ENCODE results near the gene BLVRB. TPM values are rescaled to one million over a fixed set of nuclear protein-coding genes. Genes with fewer than 3 reads are reported as not detected.

The BLVRB gene
- total RNA-seq, 1 experiment from 2014 or later = 113 TPM

DNA sequence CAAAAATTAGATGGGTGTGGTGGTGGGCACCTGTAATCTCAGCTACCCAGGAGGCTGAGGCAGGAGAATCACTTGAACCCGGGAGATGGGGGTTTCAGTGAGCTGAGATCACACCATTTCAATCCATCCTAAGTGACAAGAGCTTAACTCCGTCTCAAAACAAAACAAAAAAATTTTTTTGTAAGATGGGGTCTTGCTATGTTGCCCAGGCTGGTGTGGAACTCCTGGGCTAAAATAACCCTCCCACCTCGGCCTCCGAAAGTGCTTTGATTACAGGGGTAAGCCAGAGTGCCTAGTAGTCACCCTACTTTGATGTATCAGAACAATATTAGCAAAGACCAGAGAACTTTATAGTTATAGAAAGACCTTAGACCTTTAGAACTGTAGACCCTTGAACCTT lies 9.2 kb upstream of the BLVRB start:
- no TSS peak for BruUV-seq (replicated peaks)

GRCh38 chr19:40472516-40472915 lies 7.0 kb upstream of the BLVRB start:
- Histone ChIP-seq H3K9me3 (ENCODE audit: control insufficient read depth in 1 of 2, insufficient read depth in 1 of 2, low read depth in 1 of 2, low read length in 2 of 2) (no peaks in the 10 kb centered on the region), H3K9ac (ENCODE audit: low read length) (no peak overlapping the region), H3K27ac (ENCODE audit: low read depth, low read length) (no peak overlapping the region), H4K20me1 (ENCODE audit: insufficient read depth) (no peaks in the 10 kb centered on the region), H3K79me2 (ENCODE audit: insufficient read depth, low read length) (no peaks in the 10 kb centered on the region), H3K4me3 (replicated peaks in 1 of 2; ENCODE audit: low read depth in 1 of 2, low read length in 2 of 2) (no peak overlapping the region), H3K4me1 (ENCODE audit: control insufficient read depth in 1 of 2, insufficient read depth in 2 of 2, low read length in 2 of 2) (peaks cover 2 to 8% of the 10 kb centered on the region in 2 experiments; a peak in 3 of 4 replicates), H3K9me2 (ENCODE audit: insufficient read depth) (no peaks in the 10 kb centered on the region), H2AFZ (ENCODE audit: low read depth, low read length, poor library complexity, severe bottlenecking) (no peak overlapping the region), H3K4me2 (ENCODE audit: low read length) (no peak overlapping the region), H3K36me3 (ENCODE audit: control insufficient read depth in 1 of 2, insufficient read depth in 2 of 2, low read length in 2 of 2) (no peaks in the 10 kb centered on the region), H3K27me3 (ENCODE audit: insufficient read depth, low read length) (no peaks in the 10 kb centered on the region)
- ATAC-seq (no peak), DNase-seq (ENCODE audit: low read depth, low spot score) (no peak)
- CTCF ChIA-PET = no interaction called here
- BruUV-seq (replicated peaks) = no TSS peak
- intact Hi-C loops (cut with micrococcal nuclease) = no loop called here
- POLR2A ChIA-PET = no interaction called here
- TF ChIP-seq CBX3 (IDR thresholded peaks at IDR 0.05; ENCODE audit: low read depth) (no peak), ATF3 (IDR thresholded peaks at IDR 0.05) (no peak), ZNF274 (IDR thresholded peaks at IDR 0.05; ENCODE audit: low read depth, low read length) (no peak), YY1 (IDR thresholded peaks at IDR 0.05; ENCODE audit: extremely low read depth, insufficient replicate concordance, low read depth, low read length) (no peak), ZBTB33 (IDR thresholded peaks at IDR 0.05; ENCODE audit: extremely low read depth, insufficient replicate concordance, low read length) (no peak), SP1 (IDR thresholded peaks at IDR 0.05; ENCODE audit: low read depth) (no peak), ZFX (IDR thresholded peaks at IDR 0.05) (no peak), ELF1 (IDR thresholded peaks at IDR 0.05; ENCODE audit: borderline replicate concordance, low read depth) (no peak), POLR2A (IDR thresholded peaks at IDR 0.05; ENCODE audit: borderline replicate concordance, extremely low read depth, insufficient read depth, insufficient read length) (no peak), MAX (IDR thresholded peaks at IDR 0.05) (no peak), EZH2phosphoT487 (IDR thresholded peaks at IDR 0.05; ENCODE audit: borderline replicate concordance) (no peak), EZH2 (IDR thresholded peaks at IDR 0.05) (no peak), JUND (IDR thresholded peaks at IDR 0.05) (no peak), CEBPB (IDR thresholded peaks at IDR 0.05; ENCODE audit: low read depth) (no peak), SIN3A (IDR thresholded peaks at IDR 0.05; ENCODE audit: low read depth) (no peak), RAD21 (IDR thresholded peaks at IDR 0.05; ENCODE audit: low read depth) (no peak)
- TF ChIP-seq, protein P1, sequence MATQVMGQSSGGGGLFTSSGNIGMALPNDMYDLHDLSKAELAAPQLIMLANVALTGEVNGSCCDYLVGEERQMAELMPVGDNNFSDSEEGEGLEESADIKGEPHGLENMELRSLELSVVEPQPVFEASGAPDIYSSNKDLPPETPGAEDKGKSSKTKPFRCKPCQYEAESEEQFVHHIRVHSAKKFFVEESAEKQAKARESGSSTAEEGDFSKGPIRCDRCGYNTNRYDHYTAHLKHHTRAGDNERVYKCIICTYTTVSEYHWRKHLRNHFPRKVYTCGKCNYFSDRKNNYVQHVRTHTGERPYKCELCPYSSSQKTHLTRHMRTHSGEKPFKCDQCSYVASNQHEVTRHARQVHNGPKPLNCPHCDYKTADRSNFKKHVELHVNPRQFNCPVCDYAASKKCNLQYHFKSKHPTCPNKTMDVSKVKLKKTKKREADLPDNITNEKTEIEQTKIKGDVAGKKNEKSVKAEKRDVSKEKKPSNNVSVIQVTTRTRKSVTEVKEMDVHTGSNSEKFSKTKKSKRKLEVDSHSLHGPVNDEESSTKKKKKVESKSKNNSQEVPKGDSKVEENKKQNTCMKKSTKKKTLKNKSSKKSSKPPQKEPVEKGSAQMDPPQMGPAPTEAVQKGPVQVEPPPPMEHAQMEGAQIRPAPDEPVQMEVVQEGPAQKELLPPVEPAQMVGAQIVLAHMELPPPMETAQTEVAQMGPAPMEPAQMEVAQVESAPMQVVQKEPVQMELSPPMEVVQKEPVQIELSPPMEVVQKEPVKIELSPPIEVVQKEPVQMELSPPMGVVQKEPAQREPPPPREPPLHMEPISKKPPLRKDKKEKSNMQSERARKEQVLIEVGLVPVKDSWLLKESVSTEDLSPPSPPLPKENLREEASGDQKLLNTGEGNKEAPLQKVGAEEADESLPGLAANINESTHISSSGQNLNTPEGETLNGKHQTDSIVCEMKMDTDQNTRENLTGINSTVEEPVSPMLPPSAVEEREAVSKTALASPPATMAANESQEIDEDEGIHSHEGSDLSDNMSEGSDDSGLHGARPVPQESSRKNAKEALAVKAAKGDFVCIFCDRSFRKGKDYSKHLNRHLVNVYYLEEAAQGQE (IDR thresholded peaks at IDR 0.05; ENCODE audit: low read depth) = no peak
- RAD21 ChIA-PET (ENCODE audit: low non-redundant PET in 1 of 2, low total read pairs in 2 of 2, uncharacterized antibody in 2 of 2, unreplicated experiment in 2 of 2) = no interaction called here

More for the DNA sequence above, 9.2 kb upstream of the BLVRB start:
- no peaks in the 10 kb centered on the region for H3K9me3 ChIP-seq (ENCODE audit: control insufficient read depth in 1 of 2, insufficient read depth in 1 of 2, low read depth in 1 of 2, low read length in 2 of 2)
- no peak overlapping the region for H3K4me3 ChIP-seq (replicated peaks in 1 of 2; ENCODE audit: low read depth in 1 of 2, low read length in 2 of 2)
- H3K9ac ChIP-seq (ENCODE audit: low read length) = no peak overlapping the region
- no peaks in the 10 kb centered on the region for H3K9me2 ChIP-seq (ENCODE audit: insufficient read depth)
- ChIA-PET RAD21 (ENCODE audit: low non-redundant PET in 1 of 2, low total read pairs in 2 of 2, uncharacterized antibody in 2 of 2, unreplicated experiment in 2 of 2) (no interaction called here), POLR2A (interaction anchor here (1.8 kb wide), 1 partner anchor 9 kb away, joined by 4 read pairs; the partner anchor contains the start of gene BLVRB), CTCF (interaction anchor here (1.5 to 1.7 kb wide), 2 partner anchors 9 to 11 kb away, joined by 4 to 5 read pairs; partner anchors contain the start of gene BLVRB)
- no peak for DNase-seq (ENCODE audit: low read depth, low spot score)
- H3K36me3 ChIP-seq (ENCODE audit: control insufficient read depth in 1 of 2, insufficient read depth in 2 of 2, low read length in 2 of 2) = no peaks in the 10 kb centered on the region
- H3K27ac ChIP-seq (ENCODE audit: low read depth, low read length) = no peak overlapping the region
- no peak overlapping the region for H3K4me2 ChIP-seq (ENCODE audit: low read length)
- H3K4me1 ChIP-seq (ENCODE audit: control insufficient read depth in 1 of 2, insufficient read depth in 2 of 2, low read length in 2 of 2) = peaks cover 2 to 8% of the 10 kb centered on the region in 2 experiments; a peak in 3 of 4 replicates
- no peaks in the 10 kb centered on the region for H4K20me1 ChIP-seq (ENCODE audit: insufficient read depth)
- no peak for TF ChIP-seq SRF (IDR thresholded peaks at IDR 0.05; ENCODE audit: low read depth)
- intact Hi-C loops (cut with micrococcal nuclease) = no loop called here
- H3K27me3 ChIP-seq (ENCODE audit: insufficient read depth, low read length) = no peaks in the 10 kb centered on the region
- ATAC-seq = no peak
- no peaks in the 10 kb centered on the region for H3K79me2 ChIP-seq (ENCODE audit: insufficient read depth, low read length)
- H2AFZ ChIP-seq (ENCODE audit: low read depth, low read length, poor library complexity, severe bottlenecking) = no peak overlapping the region
